Medulla oblongata (tissue), 1 donor: ENCODE data around the gene ZPLD1.

Source experiments
- DNase-seq: peaks from one replicate; pipeline ENCODE4 v3.0.0-alpha.2; 2015; ENCODE audit errors: extremely low spot score

The ZPLD1 gene

GRCh38 chr3:102434715-102435114 is at the start of gene ZPLD1:
Gene ZPLD1, plus strand, starts transcription at chr3:102435015. Its CDS starts 3,473 bp downstream, at chr3:102438488.
- DNase-seq, result no peak

- no peak for DNase-seq
Measured at GRCh38 chr3:102390171-102390864, 44.5 kb upstream of the ZPLD1 start.

- DNase-seq, result no peak
Measured at GRCh38 chr3:102390916-102391315, 43.9 kb upstream of the ZPLD1 start.

- DNase-seq, result no peak
Measured at GRCh38 chr3:102391491-102391890, 43.3 kb upstream of the ZPLD1 start.

GRCh38 chr3:102394517-102394916 is 40.3 kb upstream of the ZPLD1 start:
- DNase-seq, result no peak

- DNase-seq, result no peak
Measured at GRCh38 chr3:102398176-102398575, 36.6 kb upstream of the ZPLD1 start.

- DNase-seq, result no peak
Measured at GRCh38 chr3:102398666-102399065, 36.1 kb upstream of the ZPLD1 start.

GRCh38 chr3:102400142-102400541 is 34.7 kb upstream of the ZPLD1 start:
- DNase-seq, result no peak

- no peak for DNase-seq
Measured at GRCh38 chr3:102400766-102401165, 34.0 kb upstream of the ZPLD1 start.

GRCh38 chr3:102410616-102411015 is 24.2 kb upstream of the ZPLD1 start:
- no peak for DNase-seq

- no peak for DNase-seq
Measured at GRCh38 chr3:102415553-102415952, 19.3 kb upstream of the ZPLD1 start.

- no peak for DNase-seq
Measured at GRCh38 chr3:102419786-102420185, 15.0 kb upstream of the ZPLD1 start.

GRCh38 chr3:102441832-102442231 is 7.0 kb downstream of the ZPLD1 start:
- DNase-seq, result no peak

GRCh38 chr3:102443021-102443420 is 8.2 kb downstream of the ZPLD1 start:
- no peak for DNase-seq

- no peak for DNase-seq
Measured at GRCh38 chr3:102444101-102444500, 9.3 kb downstream of the ZPLD1 start.

- no peak for DNase-seq
Measured at GRCh38 chr3:102447272-102447671, 12.5 kb downstream of the ZPLD1 start.

GRCh38 chr3:102449341-102449740 is 14.5 kb downstream of the ZPLD1 start:
- DNase-seq, result no peak

- DNase-seq, result no peak
Measured at GRCh38 chr3:102449930-102450329, 15.1 kb downstream of the ZPLD1 start.

GRCh38 chr3:102450976-102451375 is 16.2 kb downstream of the ZPLD1 start:
- no peak for DNase-seq

- no peak for DNase-seq
Measured at GRCh38 chr3:102451543-102451942, 16.7 kb downstream of the ZPLD1 start.

- no peak for DNase-seq
Measured at GRCh38 chr3:102454181-102454580, 19.4 kb downstream of the ZPLD1 start.

GRCh38 chr3:102457644-102458043 is 22.8 kb downstream of the ZPLD1 start:
- DNase-seq, result no peak

- no peak for DNase-seq
Measured at GRCh38 chr3:102460579-102460978, 25.8 kb downstream of the ZPLD1 start.

GRCh38 chr3:102464261-102464660 is 29.4 kb downstream of the ZPLD1 start:
- no peak for DNase-seq
